Measurements from ENCODE around the gene ZNF524. TPM values are rescaled to one million over a fixed set of nuclear protein-coding genes. Genes with fewer than 3 reads are reported as not detected.

Gene ZNF524
- total and polyA plus RNA-seq, 9 of the 15 experiments (the other 6 are each of a cell fraction or from before 2014, with no cell fraction given): 0.08 to 15.6 (median 2.9) TPM

GRCh38 chr19:55593096-55593772 is 6.9 kb upstream of the ZNF524 start:
- H3K9me1 ChIP-seq (ENCODE audit: control insufficient read depth, insufficient read depth, low read length): no peaks in the 10 kb centered on the region
- no peak overlapping the region for H3K4me2 ChIP-seq (ENCODE audit: insufficient read depth, low read length)
- WGBS (ENCODE audit: insufficient coverage, low coverage, missing lambda C conversion rate): 94% methylated on average over 22 of the region's 68 CpGs
- ChIA-PET CTCF (ENCODE audit: low intra/inter-chr PET ratio) (no interaction called here), POLR2A (no interaction called here)
- DNase-seq (ENCODE audit: extremely low read depth in 1 of 4, low spot score in 3 of 4) (no peak), FAIRE-seq (no peak), ATAC-seq (no peak)
- in situ Hi-C loops (cut with MboI) (no loop called here), intact Hi-C loops (cut with micrococcal nuclease) (no loop called here)
- no peak overlapping the region for H3K27ac ChIP-seq (ENCODE audit: extremely low read depth, low read depth, low read length)
- H3K36me3 ChIP-seq (ENCODE audit: control insufficient read depth, insufficient read depth, low read length): peaks cover 39% of the 10 kb centered on the region; the same call in 2 of the 3 replicates
- no peaks in the 10 kb centered on the region for H4K20me1 ChIP-seq (replicated peaks; ENCODE audit: control insufficient read depth, insufficient read depth, low read length)
- BruUV-seq (replicated peaks): no TSS peak
- no peak overlapping the region for H3K9ac ChIP-seq (ENCODE audit: insufficient read depth in 1 of 2, low read depth in 2 of 2, low read length in 2 of 2)
- peaks cover 3% of the 10 kb centered on the region; the same call in 1 of the 2 replicates for H3K9me3 ChIP-seq (replicated peaks; ENCODE audit: control insufficient read depth, insufficient read depth, low read depth, low read length)
- no peaks in the 10 kb centered on the region for H3K27me3 ChIP-seq (ENCODE audit: control insufficient read depth in 2 of 2, insufficient read depth in 2 of 2, low read length in 2 of 2)
- H3K79me2 ChIP-seq (ENCODE audit: control insufficient read depth, insufficient read depth, low read length): peaks cover 1% of the 10 kb centered on the region; the same call in 1 of the 3 replicates
- no peak overlapping the region for H3K4me3 ChIP-seq
- H2AFZ ChIP-seq (ENCODE audit: low read depth, low read length): no peak overlapping the region
- peaks cover 6 to 28% of the 10 kb centered on the region in 2 experiments; a peak in 3 of 5 replicates for H3K4me1 ChIP-seq (replicated peaks in 1 of 2; ENCODE audit: control insufficient read depth in 2 of 2, insufficient read depth in 2 of 2, low read length in 2 of 2)
- no peak for TF ChIP-seq MIER1 (IDR thresholded peaks at IDR 0.05; ENCODE audit: low read depth)
- no peak for TF ChIP-seq ZBTB40 (IDR thresholded peaks at IDR 0.05)
- TF ChIP-seq ZBTB40 (CRISPR knock-in tag; IDR thresholded peaks at IDR 0.05): no peak
- TF ChIP-seq ZNF766 (CRISPR knock-in tag; conservative IDR thresholded peaks at IDR 0.05): no peak
- TF ChIP-seq ZNF584 (CRISPR knock-in tag; IDR thresholded peaks at IDR 0.05; ENCODE audit: low read depth): no peak
- TF ChIP-seq SAP30 (IDR thresholded peaks at IDR 0.05; ENCODE audit: borderline replicate concordance, insufficient read depth, low read depth, low read length, poor library complexity, severe bottlenecking): no peak
- TF ChIP-seq ZBTB11 (CRISPR knock-in tag; IDR thresholded peaks at IDR 0.05): no peak
- TF ChIP-seq POLR2AphosphoS2 (IDR thresholded peaks at IDR 0.05; ENCODE audit: low read length): no peak
